Left lung (tissue), 10 donors: Measurements from ENCODE around the gene ECHDC1. TPM values are rescaled to one million over a fixed set of nuclear protein-coding genes. Genes with fewer than 3 reads are reported as not detected.
A peak's percentile ranks its signal among the peaks of the same experiment; 100 is the strongest.

ENCODE experiments used
- ATAC-seq: fragments of 200-7000 bp; cut with Tn5 transposase; one replicate; pipeline ENCODE4 v1.9.1; 2020; ENCODE audit warnings: moderate library complexity
- DNase-seq, 4 donors: peaks; one replicate each; pipeline ENCODE4 v3.0.0-alpha.2; 2013 to 2020
- H3K27ac ChIP-seq, 2 donors: fragments of 200-600 bp; sonication (generic) in 1 of 2; one replicate each; pipeline versions ENCODE4 v1.5.0 to v1.8.0; 2020 to 2021
- H3K27me3 ChIP-seq, 2 donors: fragments of 200-600 bp; sonication (generic) in 1 of 2; one replicate each; pipeline versions ENCODE4 v1.5.0 to v1.8.0; 2020 to 2021
- H3K36me3 ChIP-seq, 2 donors: fragments of 200-600 bp; sonication (generic) in 1 of 2; one replicate each; pipeline versions ENCODE4 v1.5.0 to v1.8.0; 2020 to 2021
- H3K4me1 ChIP-seq, 2 donors: fragments of 200-600 bp; one replicate each; pipeline ENCODE4 v1.8.0; 2021
- H3K4me3 ChIP-seq, 2 donors: fragments of 200-600 bp; sonication (generic) in 1 of 2; one replicate each; pipeline versions ENCODE4 v1.5.0 to v1.8.0; 2020 to 2021; ENCODE audit warnings: mild to moderate bottlenecking in 1 of 2
- H3K9me3 ChIP-seq, 2 donors: fragments of 200-600 bp; sonication (generic) in 1 of 2; one replicate each; pipeline versions ENCODE4 v1.5.0 to v1.8.0; 2020 to 2021
- CTCF ChIP-seq, 2 donors: fragments of 200-600 bp; sonication (generic) in 1 of 2; IDR thresholded peaks; one replicate each; pipeline versions ENCODE4 v1.5.0 to v1.8.0; 2021; ENCODE audit warnings: antibody characterized with exemption in 2 of 2
- intact Hi-C, 2 donors: fragments of 100-400 bp; cut with DNase I; formaldehyde crosslinking; loops; one replicate each; pipeline versions ENCODE4 v1.11.2 to v1.14.2; 2022
- polyA plus RNA-seq, 6 donors: library from polyadenylated mRNA; unstranded; fragments of 120-200 nt; gene quantifications; one replicate each; pipeline ENCODE4 v1.2.1, GENCODE V29; 2013; ENCODE audit not compliant: insufficient read length in 6 of 6
- total RNA-seq, 2 donors: library from RNA; stranded (reverse); fragmentation: NEBNext Ultra II Directional; extraction: Animal tissue kit (Norgen Biotek cat#: 25700); gene quantifications; one replicate each; pipeline ENCODE4 v1.2.1, GENCODE V29; 2021
- donor health status: DM: no; HTN: yes; CAD: no.
- donor health status: DM: no; HTN: no; CAD: no.

Gene ECHDC1
- total and polyA plus RNA-seq, 8 donors: 65.9 to 88.2 (median 81.0) TPM

GRCh38 chr6:127266178-127266891 lies 77.1 kb downstream of the ECHDC1 start, which contains the start of gene RNF146:
Gene RNF146 (plus strand): TSS chr6:127266864. CDS start chr6:127280339, 13,475 bp downstream.
- Histone ChIP-seq H3K4me1 (peaks cover 3 to 34% of the 10 kb centered on the region in 2 donors), H3K4me3 (peak within 1 kb of the TSS; percentile 70 to 82), H3K27ac (peak within 1 kb of the TSS; percentile 99 to 100), H3K36me3 (no peaks in the 10 kb centered on the region), H3K27me3 (no peaks in the 10 kb centered on the region), H3K9me3 (no peaks in the 10 kb centered on the region)
- TF ChIP-seq CTCF (IDR thresholded peaks at IDR 0.05): peak; percentile 53 to 63
- intact Hi-C loops: no loop called here
- ATAC-seq (peak; percentile 92), DNase-seq (peak; percentile 86 to 95 (median 92))

GRCh38 chr6:127263481-127263880 lies 79.9 kb downstream of the ECHDC1 start:
- Histone ChIP-seq H3K4me3 (no peak overlapping the region), H3K27ac (no peak overlapping the region), H3K9me3 (no peaks in the 10 kb centered on the region), H3K27me3 (no peaks in the 10 kb centered on the region), H3K36me3 (no peaks in the 10 kb centered on the region), H3K4me1 (peaks cover 0 to 14% of the 10 kb centered on the region in 2 donors)
- intact Hi-C loops: no loop called here
- TF ChIP-seq CTCF (IDR thresholded peaks at IDR 0.05): no peak
- ATAC-seq (no peak), DNase-seq (peak in 2 of 4 donors; percentile 55 to 62)

GRCh38 chr6:127262896-127263295 lies 80.5 kb downstream of the ECHDC1 start:
- no peak for DNase-seq
- intact Hi-C loops: no loop called here

GRCh38 chr6:127255286-127255685 lies 88.1 kb downstream of the ECHDC1 start:
- no peak for TF ChIP-seq CTCF (IDR thresholded peaks at IDR 0.05)
- no peak for ATAC-seq
- intact Hi-C loops: no loop called here
- no peaks in the 10 kb centered on the region for H3K36me3 ChIP-seq
- no peaks in the 10 kb centered on the region for H3K4me1 ChIP-seq
- no peaks in the 10 kb centered on the region for H3K27me3 ChIP-seq
- no peak for DNase-seq
- no peaks in the 10 kb centered on the region for H3K9me3 ChIP-seq
- no peak overlapping the region for H3K27ac ChIP-seq
- H3K4me3 ChIP-seq: no peak overlapping the region

More at GRCh38 chr6:127262896-127263295, 80.5 kb downstream of the ECHDC1 start:
- H3K4me1 ChIP-seq: peaks cover 0 to 9% of the 10 kb centered on the region in 2 donors
- H3K9me3 ChIP-seq: no peaks in the 10 kb centered on the region
- ATAC-seq: no peak
- no peak for TF ChIP-seq CTCF (IDR thresholded peaks at IDR 0.05)
- H3K36me3 ChIP-seq: no peaks in the 10 kb centered on the region
- H3K27me3 ChIP-seq: no peaks in the 10 kb centered on the region
- H3K4me3 ChIP-seq: no peak overlapping the region
- no peak overlapping the region for H3K27ac ChIP-seq

- intact Hi-C loops: no loop called here
- H3K9me3 ChIP-seq: no peaks in the 10 kb centered on the region
- H3K36me3 ChIP-seq: no peaks in the 10 kb centered on the region
- H3K4me1 ChIP-seq: no peaks in the 10 kb centered on the region
- no peak for TF ChIP-seq CTCF (IDR thresholded peaks at IDR 0.05)
- no peak overlapping the region for H3K27ac ChIP-seq
- no peaks in the 10 kb centered on the region for H3K27me3 ChIP-seq
- ATAC-seq (no peak), DNase-seq (no peak)
- no peak overlapping the region for H3K4me3 ChIP-seq
Observed at GRCh38 chr6:127249621-127250020, 93.8 kb downstream of the ECHDC1 start.
